HUES48 (cell line): ENCODE measurements around the gene C11orf21.

ENCODE experiments used
- H3K27ac ChIP-seq: one replicate; pipeline ENCODE4 v1.7.0; 2013; ENCODE audit warnings: low read depth, low read length, inconsistent platforms
- H3K27me3 ChIP-seq: 2 replicates; pipeline ENCODE4 v1.6.1; 2013; ENCODE audit warnings: mild to moderate bottlenecking, low read length; ENCODE audit not compliant: control insufficient read depth, insufficient read depth
- H3K36me3 ChIP-seq: 2 replicates; pipeline ENCODE4 v1.6.1; 2013; ENCODE audit warnings: low read length; ENCODE audit not compliant: control insufficient read depth, insufficient read depth
- H3K4me1 ChIP-seq: 2 replicates; pipeline ENCODE4 v1.6.1; 2013; ENCODE audit warnings: mild to moderate bottlenecking, low read length; ENCODE audit not compliant: control insufficient read depth, insufficient read depth
- H3K4me3 ChIP-seq: 2 replicates; pipeline ENCODE4 v1.5.1; 2013; ENCODE audit warnings: mild to moderate bottlenecking, low read depth, low read length
- H3K9ac ChIP-seq: 2 replicates; pipeline ENCODE4 v1.6.1; 2013; ENCODE audit warnings: mild to moderate bottlenecking, low read depth, low read length, moderate library complexity
- H3K9me3 ChIP-seq: 2 replicates; pipeline ENCODE4 v1.6.1; 2013; ENCODE audit warnings: low read length; ENCODE audit not compliant: control insufficient read depth, insufficient read depth

The C11orf21 gene

GRCh38 chr11:2249189-2249916 lies 52.4 kb downstream of the C11orf21 start:
- Histone ChIP-seq H3K27ac (no peak overlapping the region), H3K27me3 (peaks cover 19% of the 10 kb centered on the region), H3K36me3 (no peaks in the 10 kb centered on the region), H3K9ac (no peak overlapping the region), H3K9me3 (no peaks in the 10 kb centered on the region), H3K4me3 (no peak overlapping the region), H3K4me1 (no peaks in the 10 kb centered on the region)

- peaks cover 22% of the 10 kb centered on the region for H3K27me3 ChIP-seq
- H3K27ac ChIP-seq, result no peak overlapping the region
- H3K36me3 ChIP-seq, result no peaks in the 10 kb centered on the region
- no peak overlapping the region for H3K9ac ChIP-seq
- H3K9me3 ChIP-seq, result no peaks in the 10 kb centered on the region
- no peak overlapping the region for H3K4me3 ChIP-seq
- H3K4me1 ChIP-seq, result no peaks in the 10 kb centered on the region
Measured at GRCh38 chr11:2248762-2249161, 53.0 kb downstream of the C11orf21 start.

GRCh38 chr11:2248242-2248641 lies 53.5 kb downstream of the C11orf21 start:
- Histone ChIP-seq H3K36me3 (no peaks in the 10 kb centered on the region), H3K27me3 (peaks cover 22% of the 10 kb centered on the region), H3K9me3 (no peaks in the 10 kb centered on the region), H3K9ac (no peak overlapping the region), H3K27ac (no peak overlapping the region), H3K4me3 (no peak overlapping the region), H3K4me1 (no peaks in the 10 kb centered on the region)

GRCh38 chr11:2247496-2247895 lies 54.2 kb downstream of the C11orf21 start:
- Histone ChIP-seq H3K36me3 (no peaks in the 10 kb centered on the region), H3K27ac (no peak overlapping the region), H3K27me3 (peaks cover 22% of the 10 kb centered on the region), H3K4me1 (no peaks in the 10 kb centered on the region), H3K4me3 (no peak overlapping the region), H3K9ac (no peak overlapping the region), H3K9me3 (no peaks in the 10 kb centered on the region)
